Upper lobe of left lung (tissue), 6 donors: ENCODE results near the gene PDE1C. TPM values are rescaled to one million over a fixed set of nuclear protein-coding genes. Genes with fewer than 3 reads are reported as not detected.

Experiments used
- ATAC-seq, 2 donors: fragments of 200-7000 bp; cut with Tn5 transposase; one replicate each; pipeline ENCODE4 v1.9.1; 2022; ENCODE audit warnings: mild to moderate bottlenecking in 2 of 2, moderate library complexity in 2 of 2; ENCODE audit not compliant: low FRiP score in 2 of 2
- DNase-seq, 2 donors: peaks; one replicate each; pipeline ENCODE4 v3.0.0-alpha.2; 2019 to 2020
- H3K27ac ChIP-seq, 4 donors: fragments of 200-600 bp; sonication (generic); one replicate each; pipeline ENCODE4 v1.5.1; 2016 to 2019
- H3K27me3 ChIP-seq, 4 donors: fragments of 200-600 bp; sonication (generic); one replicate each; pipeline ENCODE4 v1.5.1; 2017 to 2019
- H3K36me3 ChIP-seq, 4 donors: fragments of 200-600 bp; sonication (generic); one replicate each; pipeline ENCODE4 v1.5.1; 2016 to 2019
- H3K4me1 ChIP-seq, 4 donors: fragments of 200-600 bp; sonication (generic); one replicate each; pipeline ENCODE4 v1.5.1; 2018 to 2019
- H3K4me3 ChIP-seq, 4 donors: fragments of 200-600 bp; sonication (generic); one replicate each; pipeline ENCODE4 v1.5.1; 2017 to 2019; ENCODE audit warnings: mild to moderate bottlenecking in 2 of 4, moderate library complexity in 1 of 4
- H3K9me3 ChIP-seq, 4 donors: fragments of 200-600 bp; sonication (generic); one replicate each; pipeline ENCODE4 v1.5.1; 2018 to 2019
- EP300 ChIP-seq, 4 donors: sonication (generic); formaldehyde crosslinking; IDR thresholded peaks; one replicate each; pipeline ENCODE4 v1.5.1; 2017; ENCODE audit warnings: antibody characterized with exemption in 4 of 4, control low read depth in 2 of 4
- POLR2A ChIP-seq, 4 donors: fragments of 450-650 bp; IDR thresholded peaks; one replicate each; pipeline ENCODE4 v1.5.1; 2016 to 2017; ENCODE audit warnings: antibody characterized with exemption in 4 of 4, mild to moderate bottlenecking in 2 of 4
- POLR2AphosphoS5 ChIP-seq, 2 donors: sonication (generic); formaldehyde crosslinking; IDR thresholded peaks; one replicate each; pipeline ENCODE4 v1.5.1; 2017; ENCODE audit warnings: antibody characterized with exemption in 2 of 2
- WGBS, 2 donors: methylation state at CpG; one replicate each; pipeline ENCODE4 v1.1.5; 2017 to 2018; 5-methylcytosine and 5-hydroxymethylcytosine counted together
- total RNA-seq, 6 donors: library from RNA; depleted of rRNA in 4 of 6; stranded (reverse); fragments of >200 nt in 4 of 6; gene quantifications; one replicate each; pipeline versions ENCODE4 v1.1.0 to v1.2.1, GENCODE V29; 2016 to 2021
- TF ChIP-seq, protein P1 (sequence below), 6 experiments: fragments of 450-650 bp in 4 of 6; fragments of 200-600 bp in 2 of 6; sonication (generic) in 2 of 6; IDR thresholded peaks; one replicate each; pipeline ENCODE4 v1.5.1; 2016 to 2019; ENCODE audit warnings: antibody characterized with exemption in 6 of 6
- donor health status: DM: no; HTN: no; CAD: no; lungs with moderate emphysema.
- donor health status: DM: no; HTN: yes; CAD: no; lungs with severe emphysema.

Gene PDE1C
- total RNA-seq, 6 donors from 2014 or later = 5.6 to 38.8 (median 11.3) TPM

DNA sequence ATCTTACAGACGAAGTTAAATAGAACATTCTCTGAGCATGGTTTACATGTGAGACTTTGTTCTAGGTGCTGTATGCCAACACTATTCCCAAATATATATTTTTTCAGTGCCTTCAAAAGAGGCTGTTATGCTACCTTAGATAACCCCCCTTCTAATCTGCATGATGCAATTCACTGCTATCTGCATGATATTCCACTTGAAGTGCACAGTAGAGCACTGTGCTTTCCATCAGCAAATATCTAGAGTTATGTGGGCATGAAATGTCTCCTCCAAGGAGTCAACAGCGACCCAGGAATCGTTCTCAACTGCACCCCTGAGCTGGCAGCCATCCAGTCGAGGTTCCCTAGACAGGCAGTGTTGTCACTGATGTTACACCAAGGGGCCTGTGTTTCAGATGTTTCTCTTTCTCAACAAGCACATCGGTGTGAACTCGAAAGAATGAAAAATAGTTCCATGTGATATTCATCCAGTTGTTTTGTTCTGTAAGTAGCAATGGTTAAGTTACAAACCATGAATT lies 88.3 kb downstream of the PDE1C start:
- H3K9me3 ChIP-seq = peaks cover 0 to 4% (median 2%) of the 10 kb centered on the region in 4 donors
- 74 to 76% methylated on average over 6 of the region's 6 CpGs for WGBS, 2 donors
- ATAC-seq (no peak), DNase-seq (no peak)
- H3K27me3 ChIP-seq = no peaks in the 10 kb centered on the region
- no peak for TF ChIP-seq POLR2A (IDR thresholded peaks at IDR 0.05)
- no peak for TF ChIP-seq POLR2AphosphoS5 (IDR thresholded peaks at IDR 0.05)
- TF ChIP-seq EP300 (IDR thresholded peaks at IDR 0.05) = no peak
- TF ChIP-seq, protein P1, sequence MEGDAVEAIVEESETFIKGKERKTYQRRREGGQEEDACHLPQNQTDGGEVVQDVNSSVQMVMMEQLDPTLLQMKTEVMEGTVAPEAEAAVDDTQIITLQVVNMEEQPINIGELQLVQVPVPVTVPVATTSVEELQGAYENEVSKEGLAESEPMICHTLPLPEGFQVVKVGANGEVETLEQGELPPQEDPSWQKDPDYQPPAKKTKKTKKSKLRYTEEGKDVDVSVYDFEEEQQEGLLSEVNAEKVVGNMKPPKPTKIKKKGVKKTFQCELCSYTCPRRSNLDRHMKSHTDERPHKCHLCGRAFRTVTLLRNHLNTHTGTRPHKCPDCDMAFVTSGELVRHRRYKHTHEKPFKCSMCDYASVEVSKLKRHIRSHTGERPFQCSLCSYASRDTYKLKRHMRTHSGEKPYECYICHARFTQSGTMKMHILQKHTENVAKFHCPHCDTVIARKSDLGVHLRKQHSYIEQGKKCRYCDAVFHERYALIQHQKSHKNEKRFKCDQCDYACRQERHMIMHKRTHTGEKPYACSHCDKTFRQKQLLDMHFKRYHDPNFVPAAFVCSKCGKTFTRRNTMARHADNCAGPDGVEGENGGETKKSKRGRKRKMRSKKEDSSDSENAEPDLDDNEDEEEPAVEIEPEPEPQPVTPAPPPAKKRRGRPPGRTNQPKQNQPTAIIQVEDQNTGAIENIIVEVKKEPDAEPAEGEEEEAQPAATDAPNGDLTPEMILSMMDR (IDR thresholded peaks at IDR 0.05) = no peak
- no peaks in the 10 kb centered on the region for H3K4me1 ChIP-seq
- no peak overlapping the region for H3K4me3 ChIP-seq
- no peak overlapping the region for H3K27ac ChIP-seq
- H3K36me3 ChIP-seq = no peaks in the 10 kb centered on the region

DNA sequence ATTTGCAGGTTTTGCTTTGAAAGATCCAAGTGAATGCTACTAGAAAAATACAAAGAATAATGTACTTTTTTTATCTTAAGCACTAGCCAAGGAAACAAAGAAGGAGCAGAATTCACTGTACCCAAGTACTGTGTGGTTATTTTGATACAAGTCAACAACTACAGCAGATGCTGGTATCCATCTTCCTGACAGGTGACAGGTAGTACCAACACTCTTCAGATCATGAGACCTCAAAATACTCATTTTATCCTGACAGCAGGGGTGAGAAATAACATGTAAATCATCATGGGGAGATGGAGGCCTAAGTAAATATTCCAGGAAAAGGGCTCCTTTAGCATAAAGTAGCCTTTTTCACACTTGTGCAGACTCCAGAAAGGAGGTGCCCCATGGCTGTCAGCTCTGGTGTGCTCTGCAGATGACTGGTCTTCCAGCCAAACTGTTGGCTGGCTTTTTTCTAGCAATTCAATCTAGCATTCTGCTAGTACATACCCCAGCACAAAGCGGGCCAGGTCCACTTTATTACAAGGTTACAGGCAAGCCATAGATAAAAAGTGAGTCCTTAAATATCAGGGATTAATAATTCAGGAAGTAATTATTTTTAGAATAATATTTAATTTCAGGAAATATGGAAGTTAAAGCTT lies 90.4 kb downstream of the PDE1C start:
- no peak for DNase-seq
- no peaks in the 10 kb centered on the region for H3K36me3 ChIP-seq
- no peak overlapping the region for H3K27ac ChIP-seq
- ATAC-seq = no peak
- no peaks in the 10 kb centered on the region for H3K27me3 ChIP-seq
- no peak overlapping the region for H3K4me3 ChIP-seq
- no peaks in the 10 kb centered on the region for H3K4me1 ChIP-seq
- WGBS, 2 donors = 94 to 100% methylated on average over 1 of the region's 1 CpG
- no peak for TF ChIP-seq POLR2AphosphoS5 (IDR thresholded peaks at IDR 0.05)
- no peak for TF ChIP-seq EP300 (IDR thresholded peaks at IDR 0.05)
- peaks cover 0 to 7% (median 2%) of the 10 kb centered on the region in 4 donors for H3K9me3 ChIP-seq

DNA sequence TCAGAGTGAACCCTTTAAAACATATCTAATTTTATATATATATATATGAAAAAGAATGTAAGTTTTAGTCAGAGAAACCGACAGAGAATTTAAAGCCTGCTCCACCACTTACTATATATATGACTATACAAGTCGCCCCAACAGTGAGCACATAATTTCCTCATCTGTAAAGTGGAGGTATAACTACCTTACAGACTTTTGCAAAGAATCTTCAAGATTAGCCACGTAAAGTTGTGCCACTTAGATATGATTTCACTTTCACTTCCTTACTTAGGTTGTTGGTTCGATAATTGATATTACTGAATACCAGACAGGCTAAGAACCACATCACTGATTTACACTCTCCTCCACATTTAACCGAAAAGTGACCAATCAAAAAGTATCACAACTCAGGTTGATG lies 94.7 kb downstream of the PDE1C start:
- 78 to 80% methylated on average over 5 of the region's 5 CpGs for WGBS, 2 donors
- Histone ChIP-seq H3K27me3 (no peaks in the 10 kb centered on the region), H3K9me3 (peaks cover 0 to 7% (median 2%) of the 10 kb centered on the region in 4 donors), H3K4me1 (no peaks in the 10 kb centered on the region), H3K27ac (no peak overlapping the region), H3K4me3 (no peak overlapping the region), H3K36me3 (no peaks in the 10 kb centered on the region)
- no peak for ATAC-seq
- no peak for DNase-seq
- no peak for TF ChIP-seq POLR2AphosphoS5 (IDR thresholded peaks at IDR 0.05)
- TF ChIP-seq EP300 (IDR thresholded peaks at IDR 0.05) = no peak
- TF ChIP-seq POLR2A (IDR thresholded peaks at IDR 0.05) = no peak
- TF ChIP-seq, protein P1 (IDR thresholded peaks at IDR 0.05) = no peak

DNA sequence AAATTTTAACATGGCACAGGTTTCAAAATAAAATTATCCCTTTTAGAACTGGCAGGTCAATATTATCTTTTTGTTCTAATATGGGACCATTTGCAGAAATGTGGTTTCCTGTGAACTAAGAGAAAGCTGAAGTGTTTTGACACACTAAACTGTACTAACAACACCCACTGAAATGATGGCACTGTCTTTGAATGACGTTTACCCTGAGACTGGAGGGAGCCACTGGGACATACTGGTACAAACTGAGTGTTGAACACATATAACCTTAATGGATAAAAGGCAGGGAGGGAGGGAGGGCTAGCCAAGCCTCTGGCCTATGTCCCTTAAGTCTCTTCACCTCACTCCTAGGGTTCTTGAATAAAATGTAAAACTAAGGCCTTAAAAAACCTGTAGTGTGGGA lies 95.9 kb downstream of the PDE1C start:
- ATAC-seq = no peak
- no peak for TF ChIP-seq EP300 (IDR thresholded peaks at IDR 0.05)
- TF ChIP-seq, protein P1 (IDR thresholded peaks at IDR 0.05) = no peak
- TF ChIP-seq POLR2A (IDR thresholded peaks at IDR 0.05) = no peak
- no peak for TF ChIP-seq POLR2AphosphoS5 (IDR thresholded peaks at IDR 0.05)
- Histone ChIP-seq H3K27me3 (no peaks in the 10 kb centered on the region), H3K4me1 (no peaks in the 10 kb centered on the region), H3K36me3 (no peaks in the 10 kb centered on the region), H3K4me3 (no peak overlapping the region), H3K9me3 (peaks cover 0 to 7% (median 2%) of the 10 kb centered on the region in 4 donors), H3K27ac (no peak overlapping the region)
- 52 to 55% methylated on average over 1 of the region's 1 CpG for WGBS, 2 donors
- no peak for DNase-seq

DNA sequence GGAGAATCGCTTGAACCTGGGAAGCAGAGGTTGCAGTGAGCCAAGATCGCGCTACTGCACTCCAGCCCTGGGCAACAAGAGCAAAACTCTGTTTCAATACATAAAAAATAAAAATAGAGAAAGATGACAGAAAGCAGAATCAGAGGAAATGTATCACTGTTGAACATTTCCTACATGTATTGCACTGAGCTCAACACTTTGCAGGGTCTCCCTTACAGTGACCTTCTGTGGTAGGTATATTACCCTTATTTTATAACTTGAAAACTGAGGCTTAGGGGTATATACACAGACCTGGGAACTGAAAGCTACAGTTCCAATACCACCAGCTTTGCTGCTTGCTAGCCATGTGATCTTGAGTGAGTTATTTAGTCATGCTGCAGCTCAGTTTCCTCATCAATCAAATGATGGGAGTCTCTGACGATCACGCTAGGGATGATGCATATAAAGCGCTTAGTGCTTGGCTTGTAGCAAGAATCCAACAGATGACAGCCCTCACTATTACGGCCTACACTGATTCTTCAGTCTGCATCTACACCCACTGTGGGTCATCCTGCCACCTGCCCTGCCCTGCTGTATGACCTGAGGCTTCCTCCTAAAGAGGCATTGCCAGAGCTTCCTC lies 99.0 kb downstream of the PDE1C start:
- ATAC-seq = no peak
- WGBS, 2 donors = 91 to 95% methylated on average over 6 to 7 of the region's 7 CpGs

More for the DNA sequence above, 99.0 kb downstream of the PDE1C start:
- Histone ChIP-seq H3K4me1 (no peaks in the 10 kb centered on the region), H3K27ac (no peak overlapping the region), H3K9me3 (no peaks in the 10 kb centered on the region), H3K36me3 (no peaks in the 10 kb centered on the region), H3K27me3 (no peaks in the 10 kb centered on the region), H3K4me3 (no peak overlapping the region)
- no peak for DNase-seq
- TF ChIP-seq, protein P1 (IDR thresholded peaks at IDR 0.05) = no peak
- TF ChIP-seq POLR2AphosphoS5 (IDR thresholded peaks at IDR 0.05) (no peak), POLR2A (IDR thresholded peaks at IDR 0.05) (no peak), EP300 (IDR thresholded peaks at IDR 0.05) (no peak)
